GM19438 (cell line): ENCODE data around the gene PCGF1.
A peak's percentile ranks its signal among the peaks of the same experiment; 100 is the strongest.

Experiments used
- ATAC-seq: cut with Tn5 transposase; IDR thresholded peaks from one replicate; pipeline ENCODE4 v1.9.1; 2021; ENCODE audit warnings: low read depth; ENCODE audit not compliant: unreplicated experiment

PCGF1 gene

DNA sequence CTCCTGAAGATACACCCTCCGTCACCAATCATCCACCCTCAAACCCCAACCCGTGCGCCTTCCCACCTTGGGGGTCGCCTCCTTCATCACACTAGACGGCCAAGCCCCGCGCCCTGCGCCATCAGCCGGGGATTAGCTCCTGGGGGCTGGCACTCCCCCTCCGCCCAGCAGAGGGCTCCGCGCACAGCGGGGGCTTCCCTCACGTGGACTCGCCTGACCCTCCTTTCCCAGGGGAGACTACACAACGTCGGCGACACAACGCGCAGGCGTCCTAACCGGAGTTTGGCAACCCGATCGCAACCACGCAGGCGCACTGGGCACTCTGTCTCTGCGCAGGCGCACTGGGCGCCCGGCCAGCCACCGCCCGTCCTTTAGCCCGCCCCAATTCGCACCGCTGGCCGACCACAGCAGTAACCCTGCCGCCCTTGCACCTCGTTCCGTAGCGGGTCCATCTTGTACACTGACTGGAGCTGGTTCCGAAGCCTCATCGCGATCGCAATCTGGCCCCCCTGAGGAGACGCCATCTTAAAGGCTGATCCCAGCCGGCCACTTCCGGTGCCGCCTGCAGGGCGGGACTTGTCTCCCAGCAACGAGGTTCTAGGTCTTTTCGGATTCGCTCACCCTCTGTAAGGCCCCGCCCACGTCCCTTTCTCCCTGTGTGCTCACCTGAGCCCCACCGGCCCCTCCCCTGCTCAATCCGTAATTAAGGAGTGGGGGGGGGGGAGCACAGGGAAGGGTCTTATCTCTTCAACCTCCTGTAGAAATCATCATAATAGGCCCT lies at the start of gene PCGF1:
PCGF1 (minus strand) TSS at position 551 of the 781 bp plus-strand sequence; CDS start at position 524, 27 bp downstream.
- peak; percentile 91 for ATAC-seq

DNA sequence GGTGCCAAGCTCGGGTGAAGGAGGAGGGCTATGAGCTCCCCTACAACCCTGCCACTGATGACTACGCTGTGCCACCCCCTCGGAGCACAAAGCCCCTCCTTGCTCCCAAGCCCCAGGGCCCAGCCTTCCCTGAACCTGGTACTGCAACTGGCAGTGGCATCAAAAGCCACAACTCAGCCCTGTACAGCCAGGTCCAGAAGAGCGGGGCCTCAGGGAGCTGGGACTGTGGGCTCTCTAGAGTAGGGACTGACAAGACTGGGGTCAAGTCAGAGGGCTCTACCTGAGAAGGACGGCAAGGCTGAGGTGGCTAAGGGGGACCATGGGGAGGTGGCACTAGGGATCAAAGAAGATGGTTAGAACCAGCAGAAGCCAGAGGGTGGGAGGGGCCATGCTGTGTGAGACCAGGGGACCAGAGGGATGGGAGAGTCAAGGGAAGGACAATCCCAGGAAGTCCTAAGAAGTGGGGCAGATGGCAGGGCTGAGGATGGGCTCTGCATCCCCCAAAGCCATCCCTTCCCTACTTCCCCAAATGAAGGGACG lies 49.4 kb upstream of the PCGF1 start:
- no peak for ATAC-seq

DNA sequence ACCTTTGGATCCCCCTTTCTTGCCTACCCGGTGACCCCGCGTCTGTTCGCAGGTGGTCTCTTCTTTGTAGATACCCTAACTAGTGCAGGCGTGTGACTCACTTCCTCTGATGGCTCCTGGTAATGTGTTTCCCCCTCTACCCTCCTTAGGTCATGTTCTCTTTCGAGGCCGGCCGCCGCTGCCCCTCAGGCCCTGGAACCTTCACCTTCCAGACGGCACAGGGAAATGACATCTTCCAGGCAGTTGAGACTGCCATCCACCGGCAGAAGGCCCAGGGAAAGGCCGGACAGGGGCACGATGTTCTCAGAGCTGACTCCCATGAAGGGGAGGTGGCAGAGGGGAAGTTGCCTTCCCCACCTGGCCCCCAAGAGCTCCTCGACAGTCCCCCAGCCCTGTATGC lies 48.7 kb upstream of the PCGF1 start:
- no peak for ATAC-seq

DNA sequence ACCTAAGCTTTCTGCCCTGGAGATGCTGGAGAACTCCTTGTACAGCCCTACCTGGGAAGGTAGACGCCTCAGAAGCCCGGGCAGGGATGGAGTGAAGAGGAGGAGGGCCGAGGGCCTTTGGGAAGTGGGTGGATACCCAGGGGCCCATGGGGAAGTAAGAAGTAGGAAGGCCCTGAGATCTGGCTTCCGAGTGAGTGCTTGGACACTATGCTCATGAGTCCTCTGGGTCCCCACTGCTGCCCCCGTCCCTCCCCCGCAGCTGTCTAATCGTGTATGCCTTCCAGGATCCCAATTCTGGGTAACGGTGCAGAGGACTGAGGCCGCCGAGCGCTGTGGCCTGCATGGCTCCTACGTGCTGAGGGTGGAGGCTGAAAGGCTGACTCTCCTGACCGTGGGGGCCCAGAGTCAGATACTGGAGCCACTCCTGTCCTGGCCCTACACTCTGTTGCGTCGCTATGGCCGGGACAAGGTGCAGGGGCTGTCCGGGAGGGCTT lies 48.2 kb upstream of the PCGF1 start:
- no peak for ATAC-seq

DNA sequence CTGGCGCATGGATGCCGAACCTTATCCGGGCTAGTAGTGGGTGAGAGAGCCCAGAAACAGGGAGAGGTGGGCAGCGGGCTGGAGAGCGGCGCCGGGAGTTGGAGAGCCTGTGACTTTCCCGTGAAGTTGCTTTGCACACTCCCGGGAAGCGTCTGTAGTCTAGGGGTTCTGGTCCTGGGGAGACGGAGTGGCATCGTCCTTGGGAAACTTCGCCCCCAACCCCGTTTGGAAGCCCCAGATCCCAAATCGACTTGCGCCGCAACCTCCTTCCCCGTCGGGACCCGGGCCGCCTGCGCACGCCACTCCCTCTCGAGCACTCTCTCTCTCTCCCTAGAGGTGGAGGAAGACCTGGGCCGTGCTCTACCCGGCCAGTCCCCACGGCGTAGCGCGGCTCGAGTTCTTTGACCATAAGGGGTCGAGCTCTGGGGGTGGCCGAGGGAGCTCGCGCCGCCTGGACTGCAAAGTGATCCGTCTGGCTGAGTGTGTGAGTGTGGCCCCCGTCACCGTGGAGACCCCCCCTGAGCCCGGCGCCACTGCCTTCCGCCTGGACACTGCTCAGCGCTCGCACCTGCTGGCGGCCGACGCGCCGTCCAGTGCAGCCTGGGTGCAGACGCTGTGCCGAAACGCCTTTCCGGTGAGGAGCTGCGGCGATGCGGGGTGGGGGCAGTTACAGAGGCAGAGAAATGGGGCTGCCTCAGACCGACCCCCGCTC lies 47.5 kb upstream of the PCGF1 start:
- peak; percentile 40 for ATAC-seq

DNA sequence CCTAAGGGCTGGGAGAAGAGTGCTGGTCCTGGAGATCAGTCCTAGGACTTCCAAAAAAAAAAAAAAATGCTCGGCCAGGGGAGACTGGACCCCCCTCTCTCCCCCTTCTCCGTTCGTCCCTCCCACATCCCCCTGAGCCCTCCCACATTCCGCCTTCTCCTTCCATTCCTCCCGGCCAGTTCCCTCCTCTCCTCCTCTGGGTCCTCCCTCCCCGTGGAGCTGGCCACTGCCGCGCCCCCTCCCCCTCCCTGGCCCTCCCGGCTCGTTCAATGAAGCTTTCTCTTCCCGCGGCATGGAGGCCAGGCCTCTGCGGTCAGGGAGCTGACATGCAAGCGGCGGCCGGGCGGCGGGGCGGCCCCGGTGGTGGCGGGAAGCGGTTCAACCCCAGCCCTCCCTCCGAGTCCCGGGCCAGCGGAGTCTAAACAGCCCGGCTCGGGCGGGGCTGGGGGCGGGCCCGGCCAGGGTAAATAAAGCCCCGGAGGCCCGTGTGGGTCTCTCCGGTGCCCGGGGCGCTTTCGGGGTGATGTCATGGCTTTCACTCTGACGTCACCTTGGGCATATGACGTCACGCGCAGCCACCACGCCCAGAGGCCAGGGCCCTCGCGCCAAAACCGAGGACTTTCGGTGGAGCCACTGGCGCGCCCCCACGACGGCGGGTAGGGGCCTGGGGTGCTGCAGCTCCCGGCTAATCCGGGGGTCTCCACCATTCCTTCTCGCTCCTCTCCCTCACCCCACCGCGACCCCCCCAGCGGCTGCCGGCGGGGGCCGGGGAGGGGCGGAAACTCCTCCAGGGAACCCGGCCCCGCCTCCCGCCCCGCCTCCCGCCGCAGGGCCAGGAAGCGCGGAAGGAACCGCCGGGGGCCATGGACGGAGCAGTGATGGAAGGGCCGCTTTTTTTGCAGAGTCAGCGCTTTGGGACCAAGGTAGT lies 46.7 kb upstream of the PCGF1 start, which contains the start of the genes DOK1 and LOXL3:
DOK1 (plus strand) TSS at position 829 of the 928 bp plus-strand sequence; CDS start at position 864, 35 bp downstream.
LOXL3 (minus strand) TSS at position 51 of the 928 bp plus-strand sequence. CDS start 1,308 bp downstream, outside the sequence.
- peak; percentile 44 for ATAC-seq

DNA sequence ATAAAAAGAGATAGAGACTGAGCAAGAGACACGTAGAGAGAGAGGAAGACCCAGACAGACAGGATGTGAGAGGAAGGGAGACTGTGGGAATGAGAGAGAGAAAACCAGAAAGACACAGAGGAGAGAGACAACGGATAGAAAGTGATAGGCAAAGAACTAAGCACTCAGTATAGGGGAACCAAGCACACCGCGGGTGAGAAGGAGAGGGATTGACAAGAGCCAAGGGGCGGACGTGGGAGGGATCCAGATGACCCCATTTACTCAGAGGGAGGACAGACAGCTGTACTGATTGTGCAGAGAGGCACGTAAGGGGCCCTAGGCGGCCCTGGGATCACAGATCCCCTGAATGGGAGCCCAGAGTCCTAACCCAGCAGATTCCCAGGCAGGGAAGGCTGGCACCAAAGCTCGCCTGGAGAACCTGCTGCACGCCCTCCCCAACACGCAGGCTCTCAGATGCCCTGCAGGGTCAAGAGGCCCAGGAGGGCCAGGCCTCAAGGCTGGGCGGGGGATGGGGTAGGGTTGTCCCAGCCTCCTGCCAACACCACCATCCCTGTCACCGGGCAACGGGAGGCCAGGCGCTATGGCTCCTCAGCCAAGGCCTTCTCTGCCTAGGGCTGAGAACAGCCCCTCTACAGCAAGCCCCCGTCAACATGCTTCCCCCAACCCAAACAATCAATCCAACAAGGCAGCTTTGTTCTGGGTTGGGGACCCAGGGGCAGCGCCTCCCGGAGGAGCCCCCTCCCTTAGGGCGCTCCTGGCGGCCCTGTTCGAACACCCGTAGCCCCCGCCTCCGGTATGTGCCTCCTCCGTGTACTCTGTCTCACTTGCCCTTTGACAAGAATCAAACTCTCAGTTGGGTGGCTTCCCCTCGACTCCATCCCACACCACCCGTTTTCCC lies 45.7 kb upstream of the PCGF1 start:
- no peak for ATAC-seq

DNA sequence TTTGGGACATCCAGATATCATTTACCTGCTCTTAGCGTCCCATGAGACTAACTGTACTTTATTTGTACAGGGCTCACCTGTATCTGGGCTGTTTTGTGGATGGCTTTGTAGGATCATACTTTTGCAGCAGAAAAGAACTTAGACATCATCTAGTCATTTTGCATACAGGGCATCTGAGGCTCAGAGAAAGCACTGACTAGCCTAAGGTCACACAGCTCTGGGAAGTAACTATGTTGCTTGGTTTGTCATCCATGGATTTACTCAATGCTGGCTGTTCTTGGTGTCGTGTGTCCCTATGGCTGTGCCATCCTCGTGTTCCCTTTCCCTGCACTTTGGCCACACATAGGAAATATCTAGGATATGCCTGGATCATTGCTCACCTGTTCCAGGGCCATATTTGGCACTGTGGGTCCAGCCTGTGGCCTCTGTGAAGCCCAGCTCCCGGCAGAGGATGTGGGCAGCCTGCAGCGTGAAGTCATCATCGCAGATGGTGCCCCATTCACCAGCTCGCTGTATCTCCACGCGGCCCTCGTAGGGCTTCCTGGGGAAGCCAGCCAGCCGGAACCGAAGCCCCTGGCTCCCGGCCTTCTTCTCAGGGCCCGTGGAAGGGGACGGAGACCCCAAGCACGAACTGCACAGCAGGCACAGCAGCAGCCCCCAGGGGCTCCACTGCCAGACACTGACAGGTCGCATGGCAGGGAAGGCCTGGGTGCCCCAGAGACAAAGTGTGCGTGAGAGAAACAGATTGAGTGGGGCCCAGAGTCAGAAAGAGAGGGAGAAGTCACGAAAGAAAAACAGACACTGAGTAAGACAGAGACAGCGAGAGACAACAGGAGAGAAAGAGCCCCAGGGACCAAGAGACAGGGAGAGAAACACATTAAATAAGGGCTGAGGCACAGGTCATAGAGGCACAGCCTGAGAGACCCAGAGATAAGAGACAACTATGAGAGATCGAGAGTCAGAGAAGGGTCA lies 44.7 kb upstream of the PCGF1 start:
- no peak for ATAC-seq

DNA sequence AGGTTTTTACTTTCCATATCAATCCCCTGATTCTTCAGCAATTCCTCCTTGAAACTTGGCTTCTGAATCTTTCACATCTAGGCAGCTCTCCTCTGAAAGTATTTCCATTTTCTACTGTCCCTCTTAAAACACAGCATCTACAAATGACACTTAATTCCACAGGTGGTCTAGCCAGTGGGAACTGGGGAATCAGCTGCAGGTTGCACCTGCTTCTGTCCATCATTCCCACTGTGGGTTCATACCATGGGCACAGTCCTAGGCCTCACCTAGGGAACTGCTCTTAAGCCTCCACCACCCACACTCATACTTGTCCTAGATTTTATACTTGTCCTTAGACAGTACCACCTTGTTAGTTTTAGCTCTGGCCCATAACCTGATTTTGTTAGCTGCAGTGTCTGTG lies 44.0 kb upstream of the PCGF1 start:
- ATAC-seq = no peak

DNA sequence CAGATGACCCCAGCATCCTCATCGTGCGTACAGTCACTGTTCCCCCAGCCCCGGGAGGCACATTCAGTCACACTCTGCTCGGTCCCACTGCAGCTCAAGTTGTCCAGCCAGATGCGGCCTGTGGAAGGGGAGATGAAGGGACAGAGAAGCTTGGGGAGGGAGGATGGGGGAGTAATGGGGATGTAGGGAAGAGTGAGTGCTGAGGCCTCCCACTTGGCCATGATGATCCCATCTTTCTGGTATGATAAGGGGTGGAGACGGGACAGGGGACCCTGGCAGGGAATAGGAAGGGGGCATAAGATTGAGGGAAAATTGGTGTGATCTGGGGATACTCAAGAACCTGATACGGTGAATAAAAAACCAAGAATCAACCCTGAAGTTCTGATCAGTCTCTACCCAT lies 42.7 kb upstream of the PCGF1 start:
- ATAC-seq = no peak

DNA sequence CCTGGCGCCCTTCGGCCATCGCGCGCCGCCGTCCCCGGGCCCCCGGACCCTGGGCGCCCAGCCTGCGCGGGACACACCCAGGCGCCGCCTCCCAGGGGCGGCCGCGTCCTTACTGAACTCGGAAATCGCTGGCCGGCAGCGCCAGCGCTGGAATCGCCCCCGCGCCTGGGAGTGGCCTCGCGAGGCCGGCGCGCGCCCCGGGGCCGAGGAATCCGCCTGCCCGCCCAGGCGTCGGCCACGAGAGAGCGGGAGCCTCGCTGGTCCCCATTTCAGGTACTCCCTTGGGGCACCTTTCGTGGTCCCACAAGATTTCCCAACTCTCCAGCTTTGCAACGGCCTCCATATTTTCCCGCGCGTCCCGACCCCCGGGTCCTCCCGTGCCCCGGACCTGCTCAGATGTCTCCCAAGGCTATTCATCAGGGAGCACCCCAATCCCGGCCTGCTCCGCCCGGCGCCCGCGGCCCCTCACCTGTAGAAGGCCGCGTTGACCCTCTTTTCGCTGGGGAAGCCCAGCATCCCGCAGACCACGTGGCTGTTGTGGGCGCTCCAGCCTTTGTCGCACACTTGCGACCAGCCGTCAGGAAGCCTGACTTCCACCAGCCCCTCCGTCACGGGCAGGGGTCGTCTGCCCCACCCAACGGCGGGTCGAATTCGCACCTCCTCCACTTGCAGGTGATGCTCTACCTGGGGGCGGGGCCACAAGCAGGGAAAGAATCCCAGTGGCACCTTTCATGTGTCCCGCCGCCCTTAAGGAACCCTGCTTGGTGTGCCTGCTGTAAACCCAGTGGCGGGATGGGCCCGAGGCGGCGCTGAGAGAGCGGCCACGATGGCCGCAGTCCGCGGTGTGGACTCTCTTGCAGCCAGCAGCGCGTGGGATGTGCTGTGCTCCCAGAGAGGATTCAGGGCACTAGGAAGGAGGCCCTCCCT lies 41.7 kb upstream of the PCGF1 start:
- ATAC-seq = no peak

DNA sequence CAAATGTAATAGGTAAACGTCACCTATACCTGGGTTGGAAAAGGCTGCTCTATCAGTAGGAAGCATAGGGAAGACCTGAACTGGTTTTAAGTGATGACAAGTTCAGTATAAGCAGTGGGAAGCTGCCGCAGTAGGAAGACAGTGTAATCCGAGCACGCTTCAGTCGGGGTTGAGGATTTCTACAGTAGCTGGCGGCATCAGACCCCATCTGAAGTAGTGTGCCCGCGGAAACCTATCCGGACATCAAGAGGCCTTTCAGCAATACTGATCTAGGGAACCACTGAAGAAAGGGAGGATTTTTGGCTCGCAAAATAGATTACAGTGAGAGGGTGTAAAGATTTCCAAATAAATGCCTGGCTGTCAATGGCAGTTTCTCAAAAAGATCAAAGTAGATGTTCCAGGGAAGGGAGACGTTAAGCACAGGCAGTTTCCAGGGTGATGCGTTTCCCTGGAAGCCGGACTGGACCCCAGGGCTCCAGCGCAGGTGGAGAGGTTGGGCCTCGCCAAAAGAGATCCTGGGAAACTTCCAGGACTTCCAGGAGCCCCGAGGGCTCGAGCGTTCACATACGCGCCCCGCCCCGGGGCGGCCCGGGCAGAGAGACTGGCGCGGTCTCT lies 40.9 kb upstream of the PCGF1 start:
- no peak for ATAC-seq

DNA sequence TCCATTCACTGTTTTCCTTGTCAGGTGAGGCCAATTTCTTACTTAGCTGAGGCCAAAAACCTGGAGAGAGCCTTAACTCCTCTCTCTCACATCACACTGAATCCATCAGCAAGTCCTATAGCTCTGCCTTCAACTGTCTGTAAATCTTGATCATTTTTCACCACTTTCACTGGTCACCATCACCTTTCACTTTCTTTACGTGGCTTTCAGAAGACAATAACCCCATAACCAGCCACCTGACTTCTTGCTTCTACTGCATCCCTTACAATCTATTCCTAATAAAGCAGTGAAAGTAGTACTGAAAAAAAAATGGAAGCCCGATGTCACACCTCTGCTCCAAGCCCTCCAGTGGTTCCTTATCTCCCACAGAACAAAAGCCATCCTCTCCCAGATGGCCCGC lies 38.5 kb upstream of the PCGF1 start:
- ATAC-seq = no peak

DNA sequence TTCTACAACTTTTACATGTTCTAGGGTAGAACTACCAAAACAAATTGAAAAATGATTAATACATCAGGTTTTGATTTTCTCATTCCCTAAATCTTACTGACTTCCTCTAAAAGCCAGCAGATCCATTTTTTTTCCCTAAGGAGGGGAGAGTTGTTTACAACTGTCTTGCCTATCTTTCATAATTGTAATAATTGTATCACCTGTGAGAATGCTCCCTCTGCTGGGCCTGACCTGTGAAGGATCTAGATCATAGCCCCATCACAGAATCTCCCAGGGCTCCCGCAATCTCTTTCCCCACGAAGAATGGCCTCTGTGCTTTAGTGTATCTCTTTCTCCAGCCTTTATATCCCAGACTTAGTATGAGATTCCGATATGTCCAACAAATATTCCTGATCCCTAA lies 37.1 kb upstream of the PCGF1 start:
- ATAC-seq = no peak

DNA sequence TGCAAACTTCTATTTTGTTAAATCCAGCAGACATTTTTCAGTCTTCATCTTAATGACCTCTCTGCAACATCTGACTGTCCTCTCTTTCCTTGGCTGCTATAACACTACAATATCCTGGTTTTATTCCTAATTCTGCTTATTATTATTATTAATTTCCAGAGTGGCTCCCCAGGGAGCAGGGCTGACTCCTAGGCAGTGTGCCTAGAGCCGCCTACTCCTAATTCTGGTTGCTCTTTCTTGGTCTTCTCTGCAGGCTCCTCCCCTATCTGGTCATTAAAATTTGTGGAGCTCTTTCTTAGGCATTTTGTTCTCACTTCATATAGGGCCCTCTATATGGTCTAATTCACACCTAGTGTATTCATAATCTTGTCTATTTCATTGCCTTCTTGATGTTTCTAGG lies 35.5 kb upstream of the PCGF1 start:
- no peak for ATAC-seq

DNA sequence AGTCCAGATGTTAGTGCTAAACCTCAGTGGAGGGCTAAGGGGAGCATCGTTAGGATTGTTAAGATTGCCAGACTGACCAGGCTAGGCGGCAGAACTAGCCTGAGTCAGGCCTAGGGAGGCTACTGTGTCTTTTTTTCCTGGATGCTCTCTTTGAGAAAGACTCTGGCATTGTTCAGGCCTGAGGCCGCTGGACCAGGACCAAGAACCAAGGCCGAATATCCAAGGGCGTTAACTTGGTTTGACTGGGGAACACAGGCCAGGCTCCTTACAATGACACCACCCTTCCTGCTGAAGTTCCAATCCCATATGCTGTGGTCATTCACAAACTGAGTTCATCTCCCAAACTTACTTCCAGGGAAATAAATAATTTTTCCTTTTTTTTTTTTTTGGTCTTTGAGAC lies 32.8 kb upstream of the PCGF1 start:
- no peak for ATAC-seq

DNA sequence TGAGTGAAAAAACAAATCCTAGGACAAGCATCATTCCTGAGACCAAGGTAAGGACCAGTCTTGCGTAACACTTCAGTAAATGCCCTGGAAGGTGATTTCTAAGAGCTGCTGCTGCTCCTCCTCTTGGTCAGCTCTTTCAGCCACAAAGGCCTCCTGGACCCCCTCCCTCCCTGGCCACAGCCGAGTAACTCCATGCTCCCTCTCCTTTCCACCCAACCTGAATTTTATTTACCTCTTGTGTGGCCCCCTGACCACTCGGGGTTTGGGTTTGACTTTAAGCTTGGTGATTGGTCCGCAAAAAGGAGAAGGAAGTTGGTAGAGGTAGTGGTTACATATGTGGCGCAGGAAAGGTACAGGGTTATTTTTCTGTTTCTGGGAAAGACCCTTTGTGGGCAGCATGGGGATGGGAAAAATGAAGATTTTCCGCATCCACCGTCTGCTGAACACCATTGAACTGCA lies 31.4 kb upstream of the PCGF1 start:
- ATAC-seq = no peak
